ENCODE data around the gene TCEAL5. TPM values are rescaled to one million over a fixed set of nuclear protein-coding genes. Genes with fewer than 3 reads are reported as not detected.

TCEAL5 gene
- total RNA-seq, 6 donors from 2014 or later = 0.31 TPM; not detected in 5

GRCh38 chrX:103258275-103258674, 18.3 kb downstream of the TCEAL5 start:
- no peak overlapping the region for H3K27ac ChIP-seq
- ATAC-seq (ENCODE audit: low FRiP score in 2 of 2) = no peak

GRCh38 chrX:103256651-103257050, 19.9 kb downstream of the TCEAL5 start:
- ATAC-seq (ENCODE audit: low FRiP score in 2 of 2) = no peak
- Histone ChIP-seq H3K27me3 (no peaks in the 10 kb centered on the region), H3K27ac (no peak overlapping the region), H3K36me3 (peaks cover 0 to 4% (median 0%) of the 10 kb centered on the region in 4 donors), H3K4me3 (no peak overlapping the region), H3K9me3 (no peaks in the 10 kb centered on the region), H3K4me1 (peaks cover 0 to 3% (median 0%) of the 10 kb centered on the region in 4 donors)
- TF ChIP-seq EP300 (IDR thresholded peaks at IDR 0.05) (no peak), CTCF (IDR thresholded peaks at IDR 0.05) (no peak)
- DNase-seq = no peak

More at GRCh38 chrX:103258275-103258674, 18.3 kb downstream of the TCEAL5 start:
- TF ChIP-seq POLR2AphosphoS5 (IDR thresholded peaks at IDR 0.05) = no peak
- no peak for TF ChIP-seq CTCF (IDR thresholded peaks at IDR 0.05)
- no peak for TF ChIP-seq POLR2A (IDR thresholded peaks at IDR 0.05)
- no peak for TF ChIP-seq EP300 (IDR thresholded peaks at IDR 0.05)
- Histone ChIP-seq H3K9me3 (no peaks in the 10 kb centered on the region), H3K4me3 (no peak overlapping the region), H3K27me3 (no peaks in the 10 kb centered on the region), H3K4me1 (peaks cover 0 to 3% (median 0%) of the 10 kb centered on the region in 4 donors), H3K36me3 (no peaks in the 10 kb centered on the region)
- DNase-seq = no peak

- DNase-seq = peak in 1 of 2 donors; percentile 89
These were observed 21.5 kb downstream of the TCEAL5 start, which contains the start of gene TCEAL8 for GRCh38 chrX:103254921-103255493. Gene TCEAL8, minus strand, starts transcription at chrX:103255155. Its CDS starts 1,176 bp downstream, at chrX:103253979.

GRCh38 chrX:103254171-103254824, 22.3 kb downstream of the TCEAL5 start:
- Histone ChIP-seq H3K9me3 (no peaks in the 10 kb centered on the region), H3K27me3 (no peaks in the 10 kb centered on the region), H3K27ac (peak overlapping the region; percentile 81 to 89 (median 86)), H3K36me3 (peaks cover 0 to 4% (median 0%) of the 10 kb centered on the region in 4 donors), H3K4me1 (peaks cover 0 to 3% (median 0%) of the 10 kb centered on the region in 4 donors), H3K4me3 (peak overlapping the region; percentile 55 to 71 (median 66))
- DNase-seq (peak; percentile 33 to 66), ATAC-seq (ENCODE audit: low FRiP score in 2 of 2) (peak; percentile 76 to 86)
- WGBS, 2 donors = 0 to 20% methylated on average over 11 to 22 of the region's 22 CpGs
- TF ChIP-seq CTCF (IDR thresholded peaks at IDR 0.05) (no peak), POLR2AphosphoS5 (IDR thresholded peaks at IDR 0.05) (peak in 1 of 2 donors; percentile 38), POLR2A (IDR thresholded peaks at IDR 0.05) (no peak), EP300 (IDR thresholded peaks at IDR 0.05) (no peak)

More at GRCh38 chrX:103254921-103255493, 21.5 kb downstream of the TCEAL5 start, which contains the start of gene TCEAL8:
- peak within 1 kb of the TSS; percentile 81 to 89 (median 86) for H3K27ac ChIP-seq
- no peaks in the 10 kb centered on the region for H3K9me3 ChIP-seq
- 0 to 26% methylated on average over 11 to 22 of the region's 22 CpGs for WGBS, 2 donors
- TF ChIP-seq POLR2AphosphoS5 (IDR thresholded peaks at IDR 0.05) (peak; percentile 52 to 64), POLR2A (IDR thresholded peaks at IDR 0.05) (peak in 2 of 4 donors; percentile 33 to 60), EP300 (IDR thresholded peaks at IDR 0.05) (no peak)
- peaks cover 0 to 3% (median 0%) of the 10 kb centered on the region in 4 donors for H3K4me1 ChIP-seq
- no peaks in the 10 kb centered on the region for H3K27me3 ChIP-seq
- H3K4me3 ChIP-seq = peak within 1 kb of the TSS; percentile 55 to 71 (median 66)
- peaks cover 0 to 4% (median 0%) of the 10 kb centered on the region in 4 donors for H3K36me3 ChIP-seq
- ATAC-seq (ENCODE audit: low FRiP score in 2 of 2) = peak; percentile 92 to 98

- H3K27ac ChIP-seq = peak overlapping the region; percentile 81 to 89 (median 86)
- 26 to 44% methylated on average over 8 of the region's 8 CpGs for whole genome bisulfite sequencing, 2 donors
- H3K27me3 ChIP-seq = no peaks in the 10 kb centered on the region
- no peaks in the 10 kb centered on the region for H3K9me3 ChIP-seq
- DNase-seq (no peak), ATAC-seq (ENCODE audit: low FRiP score in 2 of 2) (peak in 1 of 2 donors; percentile 38)
- peaks cover 0 to 4% (median 0%) of the 10 kb centered on the region in 4 donors for H3K36me3 ChIP-seq
- H3K4me1 ChIP-seq = peaks cover 0 to 3% (median 0%) of the 10 kb centered on the region in 4 donors
- H3K4me3 ChIP-seq = peak overlapping the region in 3 of 4 donors; percentile 55 to 71 (median 66)
- TF ChIP-seq EP300 (IDR thresholded peaks at IDR 0.05) = no peak
- no peak for TF ChIP-seq POLR2A (IDR thresholded peaks at IDR 0.05)
- no peak for TF ChIP-seq POLR2AphosphoS5 (IDR thresholded peaks at IDR 0.05)
- no peak for TF ChIP-seq CTCF (IDR thresholded peaks at IDR 0.05)
These were observed 22.9 kb downstream of the TCEAL5 start for GRCh38 chrX:103253608-103254007.
